HG03025 (cell line): ENCODE results near the gene DGKG.

Source experiments
- ATAC-seq: cut with Tn5 transposase; IDR thresholded peaks from one replicate; pipeline ENCODE4 v1.9.1; 2021; ENCODE audit warnings: mild to moderate bottlenecking, moderate library complexity; ENCODE audit not compliant: unreplicated experiment, low FRiP score

Gene DGKG

GRCh38 chr3:186368717-186369116 lies 6.7 kb upstream of the DGKG start:
- ATAC-seq: no peak

DNA sequence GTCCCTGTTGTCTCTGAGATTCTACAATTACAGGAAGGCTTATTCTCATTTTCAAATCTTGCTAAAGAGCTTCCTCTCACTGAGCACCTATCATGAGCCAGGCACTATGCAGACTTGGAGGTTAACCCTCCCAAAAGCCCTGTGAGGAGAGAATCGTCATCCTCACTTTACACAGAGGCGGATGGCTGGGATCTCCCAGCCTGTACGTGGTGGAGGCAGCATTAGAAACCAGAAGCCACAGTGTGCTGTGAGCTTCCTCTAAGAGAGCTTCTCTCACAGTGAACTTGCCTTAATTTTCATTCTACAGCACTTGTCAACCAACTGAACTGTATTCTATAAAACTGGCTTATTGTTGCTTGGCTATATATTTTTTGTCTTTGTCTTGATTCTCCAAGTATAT lies 6.1 kb upstream of the DGKG start:
- ATAC-seq: no peak

- no peak for ATAC-seq
Measured at GRCh38 chr3:186367631-186368030, 5.6 kb upstream of the DGKG start.

GRCh38 chr3:186366206-186366605 lies 4.2 kb upstream of the DGKG start:
- ATAC-seq: no peak

DNA sequence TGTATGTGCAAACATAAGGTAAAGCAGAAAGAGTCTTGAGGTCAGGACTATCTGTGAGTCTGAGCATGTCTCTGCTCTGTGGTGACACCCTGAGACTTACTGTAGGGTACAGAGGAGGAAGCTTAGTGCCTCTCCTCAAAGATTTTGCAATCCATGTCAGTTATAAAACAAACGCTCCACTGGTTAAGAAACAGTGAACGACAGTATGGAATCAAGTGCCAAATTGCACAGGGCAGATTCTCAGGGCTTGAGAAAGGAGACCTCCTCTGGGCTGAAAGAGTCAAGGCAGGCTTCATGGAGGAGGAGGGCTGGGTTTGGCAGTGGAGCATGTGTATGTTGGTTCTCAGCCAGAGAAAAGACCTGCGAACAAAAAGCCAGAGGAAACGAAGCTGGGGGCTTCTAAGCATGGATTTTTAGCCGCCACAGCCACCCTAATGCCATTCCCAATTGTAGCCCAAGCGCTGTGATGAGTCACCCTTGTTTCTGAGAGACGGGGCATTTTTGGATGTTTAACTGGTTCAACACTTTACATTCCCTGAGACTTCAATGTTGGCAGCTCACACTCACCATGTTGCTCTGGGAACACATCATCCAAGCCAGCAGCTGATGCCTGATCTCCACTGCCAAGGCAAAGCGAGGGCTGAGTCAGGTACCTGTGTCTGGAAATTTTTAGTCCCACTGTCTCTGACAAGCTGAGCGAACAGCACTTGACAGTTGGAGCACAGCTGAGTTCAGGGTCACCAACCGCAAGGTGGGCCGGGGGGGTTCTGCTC lies 3.4 kb upstream of the DGKG start:
- ATAC-seq: no peak

DNA sequence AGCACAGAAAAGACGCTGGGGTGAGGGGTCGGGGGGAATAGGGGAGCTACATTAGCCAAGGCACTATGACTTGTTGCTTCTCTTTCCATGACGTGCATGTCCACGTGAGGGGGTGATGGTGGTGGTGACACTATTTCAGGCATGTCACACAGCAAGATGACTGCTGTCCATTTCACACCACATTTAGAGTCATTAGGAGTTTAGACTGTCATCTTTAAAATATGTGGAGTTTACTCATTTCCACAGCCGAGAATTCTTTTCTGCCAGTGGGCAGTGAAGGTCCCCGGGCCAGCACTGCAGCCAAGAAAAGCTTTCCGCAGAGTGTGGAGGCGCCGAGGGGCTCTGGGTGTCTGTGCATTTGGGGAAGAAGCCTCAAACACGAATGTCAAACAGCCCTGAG lies 954 bp upstream of the DGKG start:
- no peak for ATAC-seq

GRCh38 chr3:186362537-186362842 lies 456 bp upstream of the DGKG start:
- ATAC-seq: no peak

DNA sequence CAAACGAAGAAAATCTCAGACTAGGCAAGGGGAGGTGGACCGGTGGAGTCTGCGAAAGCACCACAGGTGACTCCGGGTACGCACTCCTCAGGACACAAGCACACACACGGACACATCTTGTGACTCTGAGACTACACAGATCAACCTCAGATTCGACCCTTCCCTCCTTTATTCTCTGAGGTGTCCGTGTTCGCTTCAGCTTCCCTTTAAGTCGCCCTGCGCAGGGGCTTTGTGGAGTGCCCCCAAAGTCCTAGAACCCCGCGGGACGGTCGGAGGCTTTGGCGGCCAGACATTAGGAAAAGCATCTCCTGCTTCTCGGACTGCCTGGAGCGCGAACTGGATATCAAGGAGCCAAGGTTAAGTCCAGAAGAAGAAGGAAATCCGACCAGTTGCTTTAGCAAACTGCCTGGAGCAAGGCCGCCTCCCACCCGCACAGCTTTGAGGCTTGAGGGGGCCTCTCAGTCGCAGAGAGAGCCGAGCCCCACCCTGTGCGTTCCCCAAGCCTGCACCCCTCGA lies 730 bp downstream of the DGKG start:
- ATAC-seq: no peak

- no peak for ATAC-seq
Measured at GRCh38 chr3:186360779-186361178, 1.3 kb downstream of the DGKG start.

DNA sequence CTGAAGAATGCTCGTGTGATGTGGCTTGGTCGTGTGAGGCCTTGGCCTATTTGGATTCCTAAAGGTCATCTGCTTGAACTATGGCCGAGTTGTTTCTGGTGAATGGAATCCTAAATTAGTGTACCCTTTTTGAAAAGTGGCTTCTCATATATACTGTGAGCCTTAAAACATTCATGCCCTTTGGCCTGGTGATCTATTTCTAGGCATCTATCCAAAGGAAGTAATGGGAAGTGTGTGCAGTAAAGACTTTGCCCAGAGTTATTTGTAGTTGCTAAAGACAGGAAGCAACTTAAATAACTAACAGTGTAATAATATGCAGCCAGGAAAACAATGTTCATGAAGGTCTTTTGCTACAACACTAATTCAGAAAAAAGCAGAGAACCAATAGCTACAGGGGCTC lies 3.0 kb downstream of the DGKG start:
- no peak for ATAC-seq

- ATAC-seq: no peak
Measured at GRCh38 chr3:186356152-186356551, 5.9 kb downstream of the DGKG start.

DNA sequence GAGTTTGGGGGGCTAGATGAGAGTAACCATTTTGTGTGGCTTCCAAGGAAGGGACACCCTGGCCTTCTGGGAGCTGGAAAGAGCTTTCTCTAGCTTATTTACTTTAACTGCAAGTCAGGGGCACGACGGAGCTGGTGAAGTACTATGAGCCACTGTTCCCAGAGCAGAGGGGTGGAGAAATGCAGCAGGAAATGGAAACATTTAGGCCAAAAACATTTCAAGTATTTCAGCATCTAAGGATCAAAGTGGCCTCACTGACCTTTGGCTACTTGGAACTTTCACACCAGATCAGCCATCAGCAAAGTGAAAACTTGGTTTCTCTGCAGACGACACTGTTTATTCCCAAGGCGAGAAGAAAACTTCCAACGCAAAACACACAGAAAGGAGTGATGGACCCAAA lies 7.9 kb downstream of the DGKG start:
- ATAC-seq: no peak

DNA sequence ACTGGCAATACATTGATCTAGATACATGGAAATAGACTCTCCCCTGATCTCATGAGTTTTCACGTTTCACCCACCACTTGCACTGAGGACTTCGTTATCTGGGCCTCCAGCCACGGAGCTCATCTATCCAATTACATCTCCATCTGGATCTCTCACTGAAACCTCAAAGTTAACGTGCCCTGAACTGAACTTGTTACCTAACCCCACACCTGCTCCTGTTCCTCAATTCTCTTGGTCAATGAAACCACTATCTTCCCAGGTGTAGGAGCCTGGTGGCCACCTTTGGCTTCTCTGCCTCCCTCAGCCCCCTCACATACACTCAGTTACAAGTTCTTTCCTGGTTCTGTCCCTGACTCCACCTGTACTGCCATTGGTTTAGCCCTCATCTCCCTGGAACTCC lies 9.7 kb downstream of the DGKG start:
- no peak for ATAC-seq

GRCh38 chr3:186342197-186342596 lies 19.8 kb downstream of the DGKG start:
- no peak for ATAC-seq

GRCh38 chr3:186340204-186340603 lies 21.8 kb downstream of the DGKG start:
- ATAC-seq: no peak

- no peak for ATAC-seq
Measured at GRCh38 chr3:186339180-186339918, 22.7 kb downstream of the DGKG start.

DNA sequence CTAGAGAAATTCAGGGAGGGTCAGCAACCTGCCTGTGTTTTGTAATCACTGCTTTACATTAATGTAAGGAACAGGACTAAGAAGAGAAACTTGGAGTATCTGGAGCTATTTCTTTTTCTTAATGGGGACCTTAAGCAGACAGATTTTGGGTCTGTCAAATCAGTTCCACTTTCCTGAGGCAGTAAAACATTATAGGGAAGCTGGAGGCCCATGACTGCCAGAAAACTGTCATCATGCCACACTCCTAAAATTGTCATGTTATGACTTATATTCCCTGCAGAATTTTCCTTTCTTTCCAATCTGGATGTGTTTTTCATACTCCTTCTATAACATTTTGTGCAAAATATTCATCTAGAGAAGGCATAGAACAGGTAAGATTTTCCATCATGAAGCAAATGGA lies 28.8 kb downstream of the DGKG start:
- no peak for ATAC-seq

DNA sequence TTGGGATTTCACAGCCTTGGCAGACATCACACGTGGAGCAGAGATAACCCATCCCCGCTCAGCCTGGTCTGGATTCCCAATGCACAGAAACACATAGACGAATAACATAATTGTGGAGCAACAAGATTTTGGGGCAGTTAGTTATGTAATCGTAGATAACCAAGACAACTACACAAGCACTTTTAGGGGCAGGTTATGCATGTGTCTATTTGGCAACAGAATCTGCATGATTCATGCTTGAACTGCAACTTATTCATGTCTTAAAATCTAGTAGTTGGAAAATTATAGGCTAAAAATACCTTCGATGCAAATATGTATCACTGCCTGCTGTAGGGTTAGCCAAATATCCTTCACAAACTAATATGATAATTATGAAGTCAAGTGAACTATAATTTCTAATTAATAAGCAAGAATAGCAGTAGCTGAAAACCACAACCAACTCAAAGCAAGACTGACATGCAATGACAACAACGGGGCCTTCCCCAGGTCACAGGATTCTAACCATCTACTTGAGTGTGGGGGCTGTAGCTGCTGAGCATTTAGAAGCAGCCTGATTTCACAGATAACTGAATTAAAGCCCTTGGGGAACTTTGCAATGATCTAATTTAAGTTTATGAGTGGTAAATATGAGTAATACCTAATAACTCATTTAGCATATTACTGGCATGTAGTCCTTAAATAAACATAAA lies 31.1 kb downstream of the DGKG start:
- no peak for ATAC-seq

GRCh38 chr3:186329589-186329988 lies 32.4 kb downstream of the DGKG start:
- no peak for ATAC-seq

DNA sequence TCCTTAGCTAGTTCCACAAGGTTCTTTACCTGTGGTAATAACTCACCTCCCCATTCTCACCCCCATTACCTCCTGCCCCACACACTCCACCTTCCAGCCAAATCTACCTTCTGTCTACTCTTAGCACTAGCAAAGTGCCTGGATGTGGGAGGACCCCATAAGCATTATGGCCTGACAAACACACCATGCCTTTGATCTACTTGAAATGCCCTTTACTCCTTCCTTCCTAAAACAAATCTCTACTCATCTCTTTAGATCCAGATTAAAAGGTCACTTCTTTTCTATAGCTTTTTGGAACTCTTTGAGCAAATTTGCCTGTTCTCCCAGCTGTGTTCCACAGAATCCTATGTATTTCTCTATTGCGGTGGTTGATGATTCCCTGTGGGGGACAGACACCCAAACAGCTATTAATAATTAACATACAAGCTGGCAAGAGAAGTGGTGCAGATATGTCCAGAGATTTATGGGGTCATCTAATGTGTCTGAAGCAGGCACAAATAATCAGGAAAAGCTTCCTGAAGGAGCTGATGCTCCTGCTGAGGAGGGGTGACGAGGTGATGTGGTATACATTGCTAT lies 34.0 kb downstream of the DGKG start:
- ATAC-seq: no peak

DNA sequence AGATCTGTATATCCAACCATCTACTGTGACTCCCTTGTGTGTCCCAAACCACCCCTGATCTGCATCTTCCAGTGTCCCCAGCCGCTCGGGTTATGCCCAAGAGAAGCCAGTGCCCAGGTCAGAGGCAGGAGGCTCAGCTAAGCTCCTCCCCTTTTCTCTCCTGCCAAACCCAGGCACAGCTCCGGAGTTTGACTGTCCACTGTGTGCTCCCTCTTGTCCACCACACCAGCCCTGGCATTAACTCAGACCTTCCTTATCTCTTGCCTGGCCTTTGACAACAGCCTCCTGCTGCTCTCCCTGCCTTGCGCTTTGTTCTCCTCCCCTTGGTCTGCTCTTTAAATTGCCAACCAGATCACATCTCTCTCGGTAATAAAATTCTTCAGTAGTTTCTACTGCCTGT lies 39.3 kb downstream of the DGKG start:
- no peak for ATAC-seq
